Liver (tissue), 9 donors: ENCODE measurements around the gene ITPKB. TPM values are rescaled to one million over a fixed set of nuclear protein-coding genes. Genes with fewer than 3 reads are reported as not detected.

Experiments used
- DNase-seq: peaks from one replicate; pipeline ENCODE4 v3.0.0-alpha.2; 2017; ENCODE audit warnings: low spot score
- H3K27ac ChIP-seq, 2 donors: one replicate each; pipeline ENCODE4 v1.7.0; 2013; ENCODE audit warnings: inconsistent platforms in 2 of 2, low read length in 2 of 2, control low read depth in 1 of 2, low read depth in 1 of 2, mild to moderate bottlenecking in 1 of 2
- H3K27me3 ChIP-seq, 4 donors: one replicate each; pipeline versions ENCODE4 v1.6.1 to v1.7.0; 2013; ENCODE audit warnings: low read length in 3 of 4, inconsistent platforms in 1 of 4, mild to moderate bottlenecking in 1 of 4, moderate library complexity in 1 of 4; ENCODE audit not compliant: control insufficient read depth in 4 of 4, insufficient read depth in 4 of 4
- H3K36me3 ChIP-seq, 4 donors: one replicate each; pipeline versions ENCODE4 v1.6.1 to v1.7.0; 2013; ENCODE audit warnings: low read length in 3 of 4, mild to moderate bottlenecking in 3 of 4, low read depth in 1 of 4, moderate library complexity in 1 of 4; ENCODE audit not compliant: control insufficient read depth in 4 of 4, insufficient read depth in 3 of 4
- H3K4me1 ChIP-seq, 4 donors: one replicate each; pipeline versions ENCODE4 v1.6.1 to v1.7.0; 2013; ENCODE audit warnings: low read length in 3 of 4, mild to moderate bottlenecking in 3 of 4, moderate library complexity in 1 of 4; ENCODE audit not compliant: control insufficient read depth in 4 of 4, insufficient read depth in 4 of 4
- H3K4me3 ChIP-seq, 3 donors: one replicate each; pipeline versions ENCODE4 v1.6.1 to v1.7.0; 2013; ENCODE audit warnings: low read length in 3 of 3, control low read depth in 1 of 3, low read depth in 1 of 3, mild to moderate bottlenecking in 1 of 3
- H3K9ac ChIP-seq, 2 donors: one replicate each; pipeline ENCODE4 v1.7.0; 2013; ENCODE audit warnings: low read length in 2 of 2, mild to moderate bottlenecking in 2 of 2, moderate library complexity in 2 of 2, control low read depth in 1 of 2, low read depth in 1 of 2
- H3K9me3 ChIP-seq, 4 donors: one replicate each; pipeline versions ENCODE4 v1.6.1 to v1.7.0; 2013; ENCODE audit warnings: low read length in 3 of 4; ENCODE audit not compliant: control insufficient read depth in 4 of 4
- ATF3 ChIP-seq: IDR thresholded peaks from 2 replicates; pipeline ENCODE4 v1.6.1; 2016; ENCODE audit warnings: antibody characterized with exemption
- CTCF ChIP-seq: fragments of 150-350 bp; IDR thresholded peaks from 2 replicates; pipeline ENCODE4 v1.5.1; 2017; ENCODE audit warnings: improper control_type of control experiment, low read depth, low read length; ENCODE audit not compliant: missing input control
- EGR1 ChIP-seq, 2 donors: IDR thresholded peaks; 2 replicates each; pipeline ENCODE4 v1.6.1; 2016 to 2018; ENCODE audit warnings: antibody characterized with exemption in 2 of 2, low read depth in 2 of 2
- FOXA1 ChIP-seq: IDR thresholded peaks from 2 replicates; pipeline ENCODE4 v1.6.1; 2016; ENCODE audit warnings: antibody characterized with exemption
- FOXA2 ChIP-seq: IDR thresholded peaks from 2 replicates; pipeline ENCODE4 v1.6.1; 2016; ENCODE audit warnings: antibody characterized with exemption
- HNF4A ChIP-seq, 2 donors: conservative IDR thresholded peaks; 2 replicates each; pipeline ENCODE4 v1.6.1; 2016; ENCODE audit warnings: antibody characterized with exemption in 2 of 2, mild to moderate bottlenecking in 2 of 2
- HNF4G ChIP-seq: IDR thresholded peaks from 2 replicates; pipeline ENCODE4 v1.6.1; 2016; ENCODE audit warnings: antibody characterized with exemption
- JUND ChIP-seq, 2 donors: IDR thresholded peaks; 2 replicates each; pipeline ENCODE4 v1.6.1; 2016; ENCODE audit warnings: antibody characterized with exemption in 2 of 2
- MAX ChIP-seq: IDR thresholded peaks from 2 replicates; pipeline ENCODE4 v1.6.1; 2016; ENCODE audit warnings: antibody characterized with exemption
- NR2F2 ChIP-seq: IDR thresholded peaks from 2 replicates; pipeline ENCODE4 v1.6.1; 2016; ENCODE audit warnings: antibody characterized with exemption
- RAD21 ChIP-seq, 2 donors: IDR thresholded peaks; 2 replicates each; pipeline ENCODE4 v1.6.1; 2016; ENCODE audit warnings: antibody characterized with exemption in 2 of 2, mild to moderate bottlenecking in 2 of 2
- REST ChIP-seq: IDR thresholded peaks from 2 replicates; pipeline ENCODE4 v1.6.1; 2016; ENCODE audit warnings: antibody characterized with exemption, mild to moderate bottlenecking
- RXRA ChIP-seq, 2 donors: IDR thresholded peaks; 2 replicates each; pipeline ENCODE4 v1.6.1; 2017 to 2018; ENCODE audit warnings: antibody characterized with exemption in 2 of 2, mild to moderate bottlenecking in 1 of 2
- SP1 ChIP-seq: IDR thresholded peaks from 2 replicates; pipeline ENCODE4 v1.6.1; 2018; ENCODE audit warnings: antibody characterized with exemption, mild to moderate bottlenecking
- YY1 ChIP-seq: IDR thresholded peaks from 2 replicates; pipeline ENCODE4 v1.6.1; 2016; ENCODE audit warnings: antibody characterized with exemption, mild to moderate bottlenecking
- WGBS: extraction: QIAGEN DNeasy Blood & Tissue Kit; methylation state at CpG from one replicate; pipeline ENCODE4 v1.1.7; 2013; 5-methylcytosine and 5-hydroxymethylcytosine counted together
- polyA plus RNA-seq, 2 donors: library from polyadenylated mRNA; stranded (reverse) in 1 of 2; unstranded in 1 of 2; fragments of 200-250 nt in 1 of 2; fragments of >200 nt in 1 of 2; fragmentation: Nextera tagmentation in 1 of 2; extraction: Ambion mirVana in 1 of 2; gene quantifications; one replicate each; pipeline versions ENCODE4 v1.2.1 to v1.2.3, GENCODE V29; 2013 to 2015
- total RNA-seq, 2 donors: library from RNA; depleted of rRNA; stranded (reverse); fragments of >200 nt; gene quantifications; one replicate each; pipeline ENCODE4 v1.2.3, GENCODE V29; 2014
- TF ChIP-seq, protein P1 (sequence below): IDR thresholded peaks from 2 replicates; pipeline ENCODE4 v1.6.1; 2016; ENCODE audit warnings: antibody characterized with exemption
- donor health status: healthy.
- donor health status: healthy.
- donor health status: healthy.
- donor health status: healthy.
- donor health status: healthy.

ITPKB gene
- total and polyA plus RNA-seq, 4 donors = 0.61 to 5.8 (median 3.7) TPM

DNA sequence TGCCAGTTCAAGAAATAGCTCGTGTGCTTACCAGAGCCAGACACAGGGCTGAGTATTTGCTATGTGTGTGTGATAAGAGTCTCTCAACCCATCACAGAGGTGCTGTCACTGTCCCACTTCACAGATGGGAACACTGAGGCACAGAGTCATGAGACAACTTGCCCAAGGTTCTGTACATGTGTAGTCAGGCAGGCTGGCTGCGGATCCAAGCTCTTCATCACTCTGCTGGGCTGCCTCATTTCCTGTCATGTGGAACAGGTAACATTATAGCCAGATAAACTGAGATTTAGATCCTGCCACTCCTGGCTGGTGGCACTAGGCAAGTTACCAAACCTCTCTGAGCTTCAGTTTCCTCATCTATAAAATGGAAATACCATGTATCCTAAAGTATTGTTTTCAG is 77.8 kb downstream of the ITPKB start:
- no peak overlapping the region for H3K9ac ChIP-seq
- H3K27ac ChIP-seq = peak overlapping the region; percentile 73 to 74
- H3K9me3 ChIP-seq = no peaks in the 10 kb centered on the region
- no peaks in the 10 kb centered on the region for H3K27me3 ChIP-seq
- no peak overlapping the region for H3K4me3 ChIP-seq
- H3K36me3 ChIP-seq = no peaks in the 10 kb centered on the region
- DNase-seq = no peak
- 82% methylated on average over 2 of the region's 2 CpGs for whole genome bisulfite sequencing
- TF ChIP-seq HNF4A (conservative IDR thresholded peaks at IDR 0.05) = no peak
- TF ChIP-seq REST = no peak
- no peak for TF ChIP-seq ATF3
- TF ChIP-seq FOXA2 = no peak
- no peak for TF ChIP-seq YY1
- no peak for TF ChIP-seq HNF4G
- TF ChIP-seq MAX = no peak
- no peak for TF ChIP-seq EGR1 (IDR thresholded peaks at IDR 0.05; ENCODE audit: low read depth in 2 of 2)
- no peak for TF ChIP-seq SP1
- TF ChIP-seq RAD21 (IDR thresholded peaks at IDR 0.05) = no peak
- no peak for TF ChIP-seq JUND (IDR thresholded peaks at IDR 0.05)
- TF ChIP-seq RXRA (IDR thresholded peaks at IDR 0.05) = no peak
- TF ChIP-seq FOXA1 = no peak
- TF ChIP-seq, protein P1, sequence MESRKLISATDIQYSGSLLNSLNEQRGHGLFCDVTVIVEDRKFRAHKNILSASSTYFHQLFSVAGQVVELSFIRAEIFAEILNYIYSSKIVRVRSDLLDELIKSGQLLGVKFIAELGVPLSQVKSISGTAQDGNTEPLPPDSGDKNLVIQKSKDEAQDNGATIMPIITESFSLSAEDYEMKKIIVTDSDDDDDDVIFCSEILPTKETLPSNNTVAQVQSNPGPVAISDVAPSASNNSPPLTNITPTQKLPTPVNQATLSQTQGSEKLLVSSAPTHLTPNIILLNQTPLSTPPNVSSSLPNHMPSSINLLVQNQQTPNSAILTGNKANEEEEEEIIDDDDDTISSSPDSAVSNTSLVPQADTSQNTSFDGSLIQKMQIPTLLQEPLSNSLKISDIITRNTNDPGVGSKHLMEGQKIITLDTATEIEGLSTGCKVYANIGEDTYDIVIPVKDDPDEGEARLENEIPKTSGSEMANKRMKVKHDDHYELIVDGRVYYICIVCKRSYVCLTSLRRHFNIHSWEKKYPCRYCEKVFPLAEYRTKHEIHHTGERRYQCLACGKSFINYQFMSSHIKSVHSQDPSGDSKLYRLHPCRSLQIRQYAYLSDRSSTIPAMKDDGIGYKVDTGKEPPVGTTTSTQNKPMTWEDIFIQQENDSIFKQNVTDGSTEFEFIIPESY = no peak
- peaks cover 0 to 14% (median 1%) of the 10 kb centered on the region in 4 donors for H3K4me1 ChIP-seq

- no peak for DNase-seq
- H3K36me3 ChIP-seq = no peaks in the 10 kb centered on the region
- H3K9ac ChIP-seq = no peak overlapping the region
- H3K27me3 ChIP-seq = no peaks in the 10 kb centered on the region
- no peak overlapping the region for H3K4me3 ChIP-seq
- 69% methylated on average over 17 of the region's 17 CpGs for WGBS
- H3K27ac ChIP-seq = peak overlapping the region; percentile 73 to 74
- peak; percentile 89 for TF ChIP-seq NR2F2
- peak in 1 of 2 donors; percentile 30 for TF ChIP-seq RAD21 (IDR thresholded peaks at IDR 0.05)
- TF ChIP-seq CTCF = no peak
- peak; percentile 28 for TF ChIP-seq YY1
- peaks cover 0 to 20% (median 1%) of the 10 kb centered on the region in 4 donors for H3K4me1 ChIP-seq
- no peaks in the 10 kb centered on the region for H3K9me3 ChIP-seq
Observed at GRCh38 chr1:226660410-226661182, 78.5 kb downstream of the ITPKB start.
